Measurements from ENCODE around the gene PLPPR2.
"Not testable (repeated sequence)": the region's sequence is repeated elsewhere in the genome, so short reads cannot be mapped to it uniquely, and the experiment has no call there.

Gene PLPPR2

GRCh38 chr19:11390933-11391680, 35.9 kb downstream of the PLPPR2 start:
- DNase-seq (ENCODE audit: extremely low read depth in 1 of 2, low read depth in 1 of 2), result no peak

- no peak for DNase-seq (ENCODE audit: extremely low read depth in 1 of 2, low read depth in 1 of 2)
Observed at GRCh38 chr19:11397089-11397610, 41.9 kb downstream of the PLPPR2 start.

DNA sequence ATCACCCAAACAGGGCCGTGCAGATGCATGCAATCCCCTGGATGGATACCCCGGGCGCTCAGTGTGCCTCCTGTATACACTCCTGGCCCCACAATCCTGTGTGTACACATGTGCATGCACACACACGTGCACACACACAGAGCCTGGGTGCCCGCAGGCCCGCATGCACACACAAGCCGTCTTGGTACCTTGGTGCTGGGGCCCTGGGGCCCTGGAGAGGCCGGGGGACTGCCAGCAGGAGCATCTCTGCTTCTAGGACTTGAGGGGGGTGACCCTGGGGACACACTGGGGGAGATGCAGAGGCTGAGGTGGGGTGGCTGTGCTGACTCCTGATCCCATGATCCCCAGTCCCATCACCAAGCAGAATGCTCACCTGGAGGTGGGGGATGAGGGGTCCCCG, 44.4 kb downstream of the PLPPR2 start:
- no peak for DNase-seq (ENCODE audit: extremely low read depth in 1 of 2, low read depth in 1 of 2)

GRCh38 chr19:11400798-11401197, 45.6 kb downstream of the PLPPR2 start:
- DNase-seq (ENCODE audit: extremely low read depth in 1 of 2, low read depth in 1 of 2), result no peak

DNA sequence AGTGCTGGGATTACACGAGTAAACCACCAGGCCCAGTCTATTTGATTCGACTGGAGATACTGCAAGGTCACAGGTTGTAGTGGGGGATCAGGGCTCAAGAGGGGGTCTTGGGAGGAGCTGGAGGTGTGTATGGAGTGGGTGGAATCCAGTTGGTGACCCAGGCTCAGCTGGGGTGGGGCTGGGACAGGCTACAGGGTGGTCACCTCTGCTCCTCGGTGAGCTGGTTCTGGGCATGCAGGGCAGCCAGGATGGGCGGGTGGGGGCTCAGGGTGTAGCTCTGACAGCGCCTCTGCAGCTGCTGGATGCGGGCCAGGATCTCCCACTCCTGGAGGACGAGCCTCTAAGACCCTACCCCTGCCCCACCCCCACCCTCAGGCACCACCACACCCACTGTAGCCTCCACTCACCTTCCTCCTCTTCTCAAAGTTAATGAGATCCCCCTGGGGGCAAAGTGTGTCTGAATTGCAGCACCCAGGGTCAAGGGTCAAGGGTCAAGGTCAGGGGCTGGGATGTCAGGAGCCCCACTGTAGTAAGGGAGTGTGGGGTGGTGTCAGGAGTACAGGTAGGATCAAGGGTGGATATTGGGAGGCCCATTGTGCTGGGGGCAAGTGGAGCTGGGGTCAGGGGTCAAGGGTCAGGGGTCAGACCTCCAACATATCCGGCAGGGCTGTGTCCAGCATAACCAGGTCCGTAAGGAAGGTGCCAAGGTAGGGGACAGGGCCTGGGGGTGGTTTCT, 46.7 kb downstream of the PLPPR2 start:
- DNase-seq (ENCODE audit: extremely low read depth in 1 of 2, low read depth in 1 of 2), result no peak

DNA sequence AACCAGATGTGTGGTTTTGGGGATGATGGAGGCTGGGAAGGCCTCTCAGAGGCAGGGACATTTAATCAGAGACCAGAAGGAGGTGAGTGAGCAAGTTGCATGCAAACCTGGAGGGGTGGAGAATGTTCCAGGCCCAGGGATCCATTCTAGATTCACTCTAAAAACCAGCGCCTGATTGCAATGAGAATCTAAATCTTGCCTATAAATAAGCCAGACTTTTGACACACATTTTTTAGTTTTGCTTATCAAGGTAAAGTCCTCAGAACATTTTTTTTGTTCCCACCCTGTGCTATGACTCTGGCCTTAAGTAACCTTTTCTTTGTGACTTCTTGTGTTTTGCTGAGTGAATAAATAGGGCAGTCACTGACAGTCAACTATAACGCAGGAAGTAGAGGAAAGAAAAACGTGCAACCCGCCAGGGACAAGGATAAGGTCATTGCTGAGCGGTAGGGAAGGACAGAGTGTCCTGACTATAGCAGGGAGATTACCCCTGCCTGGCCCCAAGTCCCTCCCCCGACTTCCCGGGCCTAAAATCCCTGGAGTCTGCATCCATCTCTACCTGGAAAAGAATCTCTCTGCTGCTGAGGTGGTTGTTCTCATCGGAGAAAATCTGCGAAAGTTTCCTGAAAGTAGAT, 49.5 kb downstream of the PLPPR2 start:
- DNase-seq (ENCODE audit: extremely low read depth in 1 of 2, low read depth in 1 of 2), result no peak

GRCh38 chr19:11405846-11406643, 50.8 kb downstream of the PLPPR2 start:
- no peak for DNase-seq (ENCODE audit: extremely low read depth in 1 of 2, low read depth in 1 of 2)

DNA sequence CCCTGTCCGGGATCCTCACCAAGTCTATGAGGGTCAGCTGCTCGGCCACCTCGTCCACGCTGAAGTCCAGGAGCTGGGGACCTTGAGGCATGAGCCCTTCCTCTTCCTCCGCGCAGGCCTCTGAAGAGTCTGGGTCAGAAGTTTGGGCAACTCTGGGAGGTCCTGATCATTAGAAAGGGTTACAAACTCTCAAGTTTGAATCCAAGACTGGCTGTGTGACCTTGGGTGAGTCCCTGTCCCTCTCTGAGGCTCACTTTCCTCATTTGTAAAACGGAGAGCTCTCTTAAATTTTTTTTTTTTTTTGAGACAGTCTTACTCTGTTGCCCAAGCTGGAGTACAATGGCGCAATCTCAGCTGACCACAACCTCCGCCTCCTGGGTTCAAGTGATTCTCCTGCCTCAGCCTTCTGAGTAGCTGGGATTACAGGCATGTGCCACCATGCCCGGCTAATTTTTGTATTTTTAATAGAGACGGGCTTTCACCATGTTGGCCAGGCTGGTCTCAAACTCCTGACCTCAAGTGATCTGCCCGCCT, 51.5 kb downstream of the PLPPR2 start:
- DNase-seq (ENCODE audit: extremely low read depth in 1 of 2, low read depth in 1 of 2), result not testable (repeated sequence)

DNA sequence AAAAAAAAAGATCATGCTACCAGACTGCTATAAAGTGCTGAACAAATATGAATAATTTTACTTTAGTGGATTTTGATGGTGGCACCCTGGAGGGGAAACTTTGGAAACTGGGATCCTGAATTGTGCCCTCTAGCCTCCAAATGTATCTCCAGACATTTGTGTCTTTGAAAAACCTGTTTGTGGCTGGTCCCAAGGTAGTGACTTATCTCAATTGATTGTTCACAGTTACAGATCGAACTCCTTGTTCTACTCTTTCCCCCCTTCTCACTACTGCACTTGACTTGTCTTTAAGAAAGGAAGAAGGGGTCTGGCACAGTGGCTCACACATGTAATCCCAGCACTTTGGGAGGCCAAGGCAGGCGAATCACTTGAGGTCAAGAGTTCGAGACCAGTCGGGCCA, 53.4 kb downstream of the PLPPR2 start:
- DNase-seq (ENCODE audit: extremely low read depth in 1 of 2, low read depth in 1 of 2), result no peak

GRCh38 chr19:11410682-11411081, 55.5 kb downstream of the PLPPR2 start:
- no peak for DNase-seq (ENCODE audit: extremely low read depth in 1 of 2, low read depth in 1 of 2)

DNA sequence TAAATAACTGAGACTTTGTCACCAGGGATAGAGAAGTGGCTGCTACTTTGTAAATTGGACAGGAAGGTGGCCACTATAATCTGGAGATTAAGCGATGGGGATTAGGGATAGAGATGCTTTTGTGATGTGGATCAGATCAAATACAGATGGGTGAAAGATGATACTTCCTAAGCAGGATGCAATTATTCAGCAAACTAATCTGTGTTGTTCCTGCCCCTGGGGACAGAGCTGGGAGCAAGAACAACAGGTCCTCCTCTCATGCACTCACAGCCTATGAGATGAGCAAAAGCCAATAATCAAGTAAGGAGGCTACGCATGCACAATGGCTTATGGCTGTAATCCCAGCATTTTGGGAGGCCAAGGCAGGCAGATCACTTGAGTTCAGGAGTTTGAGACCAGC, 59.3 kb downstream of the PLPPR2 start:
- no peak for DNase-seq (ENCODE audit: extremely low read depth in 1 of 2, low read depth in 1 of 2)
